ENCODE data around the gene CD151.

CD151 gene

DNA sequence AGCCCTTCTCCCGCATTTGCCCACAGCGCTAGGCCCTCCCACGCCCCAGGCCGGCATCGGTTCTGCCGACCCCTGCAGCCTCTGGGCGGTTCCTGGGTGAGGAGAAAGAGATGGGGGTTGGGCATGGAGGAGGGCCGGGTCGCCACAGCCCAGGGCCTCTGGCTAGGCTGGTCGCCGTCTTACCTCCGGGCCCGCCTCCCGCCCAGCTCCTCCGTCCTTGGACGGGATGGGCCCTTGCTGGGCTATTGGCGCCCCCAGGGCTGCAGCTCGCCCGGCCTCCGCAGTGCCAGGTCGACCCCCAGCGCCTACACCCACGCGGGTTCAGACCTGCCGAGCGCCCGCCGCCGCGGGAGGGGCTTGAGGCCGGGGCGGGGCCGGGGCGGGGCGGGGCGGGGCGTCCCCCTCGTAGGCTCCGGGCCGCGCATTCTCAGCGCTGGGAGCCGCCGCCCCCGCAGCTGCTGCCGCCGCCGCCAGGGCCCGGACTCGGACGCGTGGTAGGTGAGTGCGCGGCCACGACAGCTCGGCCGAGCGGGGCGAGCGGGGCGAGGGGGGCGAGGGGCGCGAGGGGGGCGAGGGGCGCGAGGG is at the start of gene CD151:
CD151 (plus strand) TSS at position 424 of the 585 bp plus-strand sequence. CDS start 3,118 bp downstream, outside the sequence.
- Histone ChIP-seq H3K36me3 (peaks cover 15% of the 10 kb centered on the region), H4K20me1 (peaks cover 92% of the 10 kb centered on the region), H3K9ac (peak within 1 kb of the TSS; percentile 81), H3K4me2 (peak within 1 kb of the TSS; percentile 100), H3K4me1 (peaks cover 72% of the 10 kb centered on the region), H3K9me3 (no peaks in the 10 kb centered on the region), H3K27ac (peak within 1 kb of the TSS; percentile 74), H3K27me3 (peaks cover 70% of the 10 kb centered on the region), H3K4me3 (peak within 1 kb of the TSS; percentile 79)
- no peak for TF ChIP-seq Cebpa-rat (IDR thresholded peaks at IDR 0.05)

DNA sequence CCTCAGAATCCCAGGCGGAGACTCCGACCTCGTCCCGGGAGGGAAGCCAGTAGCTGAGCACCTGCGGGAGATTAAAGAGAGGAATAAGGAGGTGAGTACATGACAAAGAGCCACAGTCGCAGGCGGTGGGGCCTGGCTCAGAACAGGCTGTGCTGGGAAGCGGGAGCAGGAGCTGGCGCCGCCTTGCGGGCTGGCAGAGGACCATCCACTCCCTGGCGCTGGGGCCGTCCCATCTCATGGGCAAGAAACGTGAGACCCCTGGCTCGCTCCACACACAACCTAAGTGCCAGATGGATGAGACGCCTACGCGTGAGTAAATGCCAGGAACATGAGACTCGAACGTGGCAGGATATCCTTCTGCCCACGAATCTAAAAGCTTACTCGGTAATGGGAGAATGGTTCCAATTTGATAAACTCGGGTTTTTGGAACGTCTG is 49.2 kb upstream of the CD151 start:
- no peak overlapping the region for H3K4me3 ChIP-seq
- no peak overlapping the region for H3K27ac ChIP-seq

DNA sequence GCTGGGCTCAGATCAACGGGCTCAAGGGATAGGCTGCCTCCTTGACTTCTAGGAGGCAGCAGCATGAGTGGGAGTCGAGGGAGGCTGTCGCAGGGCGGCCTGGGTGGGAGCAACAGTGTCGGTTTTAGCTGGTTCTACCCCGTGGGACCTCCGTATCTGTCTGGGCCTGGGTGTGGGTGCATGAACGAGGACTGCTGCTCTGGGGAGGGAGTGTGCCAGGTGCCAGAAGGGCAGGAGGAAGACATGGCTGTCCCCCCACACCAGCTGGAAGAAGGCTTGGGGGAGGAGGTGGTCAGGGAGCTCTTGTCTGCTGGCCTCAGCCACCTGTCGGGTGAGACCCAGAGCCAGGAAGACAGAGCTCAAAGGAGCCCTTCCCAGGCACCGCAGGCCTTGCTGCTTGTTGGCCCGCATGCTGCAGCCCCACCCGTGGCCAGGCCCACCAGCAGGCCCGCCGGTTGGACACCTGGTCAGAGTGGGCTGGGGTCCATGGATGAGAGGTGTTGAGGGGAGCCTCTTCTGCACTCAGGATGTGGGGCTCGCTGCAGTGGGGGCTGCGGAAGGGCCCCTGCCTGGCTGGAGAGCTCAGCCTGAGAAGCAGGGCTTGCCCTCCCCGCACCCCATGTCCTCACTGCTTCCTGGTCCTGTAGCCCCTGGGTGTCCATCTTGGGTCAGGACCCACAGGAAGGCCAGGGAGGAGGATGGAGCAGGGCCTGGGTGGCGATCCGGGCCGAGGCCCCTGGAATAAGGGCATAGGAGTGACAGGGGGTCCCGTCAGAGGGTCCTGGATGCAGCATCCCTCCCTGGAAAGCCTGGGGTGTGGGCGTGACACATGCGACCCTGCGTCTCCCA is 46.3 kb upstream of the CD151 start:
- no peaks in the 10 kb centered on the region for H3K27me3 ChIP-seq
- H3K9ac ChIP-seq: no peak overlapping the region
- H3K4me1 ChIP-seq: peaks cover 57% of the 10 kb centered on the region
- H3K36me3 ChIP-seq: peaks cover 29% of the 10 kb centered on the region
- no peak overlapping the region for H3K4me3 ChIP-seq
- no peak overlapping the region for H3K27ac ChIP-seq
- H3K4me2 ChIP-seq: 0 out of 2 replicates have a peak overlapping the region, but pooled peaks have one; percentile 5
- H3K9me3 ChIP-seq: no peaks in the 10 kb centered on the region
- no peak for TF ChIP-seq Cebpa-rat (IDR thresholded peaks at IDR 0.05)
- peaks cover 31% of the 10 kb centered on the region; the same call in 1 of the 2 replicates for H4K20me1 ChIP-seq

More for the DNA sequence above, 49.2 kb upstream of the CD151 start:
- Histone ChIP-seq H3K4me1 (peaks cover 74% of the 10 kb centered on the region), H3K36me3 (peaks cover 41% of the 10 kb centered on the region), H3K27me3 (no peaks in the 10 kb centered on the region), H3K9me3 (no peaks in the 10 kb centered on the region), H4K20me1 (peaks cover 20% of the 10 kb centered on the region; the same call in 1 of the 2 replicates), H3K4me2 (peak overlapping the region; percentile 39), H3K9ac (no peak overlapping the region)
- TF ChIP-seq Cebpa-rat (IDR thresholded peaks at IDR 0.05): no peak

DNA sequence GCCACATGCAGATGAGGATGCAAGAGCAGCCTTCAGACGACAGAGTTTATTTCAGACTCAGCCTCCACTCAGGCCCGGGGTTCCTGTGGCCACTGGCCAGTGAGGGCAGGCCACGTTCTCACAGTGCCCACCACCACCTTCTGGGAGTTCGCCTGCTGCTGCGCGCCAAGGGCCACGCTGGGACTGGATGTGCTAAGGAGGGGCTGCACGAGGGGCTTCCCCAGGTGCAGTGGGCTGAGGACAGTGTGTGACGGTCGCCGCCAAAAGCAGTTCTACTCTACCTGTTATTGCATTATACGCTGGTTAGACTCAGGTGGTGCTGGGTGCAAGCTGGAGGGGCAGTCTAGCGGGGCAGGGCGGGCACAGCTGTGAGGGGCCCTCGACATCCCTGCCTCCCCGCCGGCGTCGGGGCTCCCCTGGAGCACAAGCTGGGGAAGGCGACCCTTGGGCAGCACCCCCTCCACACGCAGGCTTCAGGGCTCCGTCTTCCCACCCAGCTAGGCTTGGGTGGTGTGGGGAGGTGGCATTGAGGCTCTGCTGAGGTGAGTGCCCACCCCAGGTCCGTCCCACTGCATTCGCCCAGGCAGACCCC is 45.6 kb upstream of the CD151 start:
- no peak overlapping the region for H3K27ac ChIP-seq
- H3K36me3 ChIP-seq: peaks cover 30% of the 10 kb centered on the region
- peaks cover 50% of the 10 kb centered on the region for H3K4me1 ChIP-seq
- no peaks in the 10 kb centered on the region for H3K9me3 ChIP-seq
- TF ChIP-seq Cebpa-rat (IDR thresholded peaks at IDR 0.05): no peak
- H3K27me3 ChIP-seq: no peaks in the 10 kb centered on the region
- no peak overlapping the region for H3K4me3 ChIP-seq
- H3K4me2 ChIP-seq: peak overlapping the region; percentile 55; the same call in 1 of the 2 replicates
- H3K9ac ChIP-seq: no peak overlapping the region
- peaks cover 32% of the 10 kb centered on the region; the same call in 1 of the 2 replicates for H4K20me1 ChIP-seq

DNA sequence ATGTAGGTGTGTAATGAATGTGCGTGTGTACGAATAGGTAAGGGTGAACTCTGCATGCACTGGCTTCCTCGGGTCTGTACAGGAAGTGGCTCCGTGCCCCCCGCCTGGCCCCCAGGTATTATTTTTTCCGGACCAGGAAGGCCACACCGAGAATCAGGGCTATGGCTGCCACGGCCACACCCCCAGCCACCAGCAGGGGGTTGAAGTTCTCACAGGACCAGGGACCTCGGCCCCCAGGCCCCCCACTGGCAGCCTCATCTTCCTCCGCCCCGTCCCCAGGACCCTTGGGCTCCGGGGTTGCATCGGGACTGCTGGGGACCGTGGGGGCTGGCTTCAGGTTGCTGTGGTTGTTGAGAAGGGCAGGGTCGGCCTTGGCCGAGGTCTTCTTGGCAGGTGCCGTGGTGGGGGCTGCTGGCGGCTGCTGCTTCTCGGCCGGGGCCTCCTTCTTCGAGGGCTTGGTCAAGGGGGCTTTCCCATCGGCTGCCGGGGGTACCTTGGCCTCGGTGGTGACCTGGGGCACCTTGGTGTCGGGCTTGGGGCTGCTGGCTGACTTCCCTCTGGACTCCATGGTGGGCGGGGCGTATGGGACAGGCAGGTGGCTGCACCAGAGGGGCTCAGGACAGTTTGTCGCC is 44.6 kb upstream of the CD151 start:
- Histone ChIP-seq H3K27ac (no peak overlapping the region), H3K4me2 (peak overlapping the region; percentile 55), H3K27me3 (no peaks in the 10 kb centered on the region), H4K20me1 (peaks cover 33% of the 10 kb centered on the region; the same call in 1 of the 2 replicates), H3K36me3 (peaks cover 32% of the 10 kb centered on the region), H3K4me3 (no peak overlapping the region), H3K9me3 (no peaks in the 10 kb centered on the region), H3K4me1 (peaks cover 41% of the 10 kb centered on the region), H3K9ac (no peak overlapping the region)
- no peak for TF ChIP-seq Cebpa-rat (IDR thresholded peaks at IDR 0.05)

DNA sequence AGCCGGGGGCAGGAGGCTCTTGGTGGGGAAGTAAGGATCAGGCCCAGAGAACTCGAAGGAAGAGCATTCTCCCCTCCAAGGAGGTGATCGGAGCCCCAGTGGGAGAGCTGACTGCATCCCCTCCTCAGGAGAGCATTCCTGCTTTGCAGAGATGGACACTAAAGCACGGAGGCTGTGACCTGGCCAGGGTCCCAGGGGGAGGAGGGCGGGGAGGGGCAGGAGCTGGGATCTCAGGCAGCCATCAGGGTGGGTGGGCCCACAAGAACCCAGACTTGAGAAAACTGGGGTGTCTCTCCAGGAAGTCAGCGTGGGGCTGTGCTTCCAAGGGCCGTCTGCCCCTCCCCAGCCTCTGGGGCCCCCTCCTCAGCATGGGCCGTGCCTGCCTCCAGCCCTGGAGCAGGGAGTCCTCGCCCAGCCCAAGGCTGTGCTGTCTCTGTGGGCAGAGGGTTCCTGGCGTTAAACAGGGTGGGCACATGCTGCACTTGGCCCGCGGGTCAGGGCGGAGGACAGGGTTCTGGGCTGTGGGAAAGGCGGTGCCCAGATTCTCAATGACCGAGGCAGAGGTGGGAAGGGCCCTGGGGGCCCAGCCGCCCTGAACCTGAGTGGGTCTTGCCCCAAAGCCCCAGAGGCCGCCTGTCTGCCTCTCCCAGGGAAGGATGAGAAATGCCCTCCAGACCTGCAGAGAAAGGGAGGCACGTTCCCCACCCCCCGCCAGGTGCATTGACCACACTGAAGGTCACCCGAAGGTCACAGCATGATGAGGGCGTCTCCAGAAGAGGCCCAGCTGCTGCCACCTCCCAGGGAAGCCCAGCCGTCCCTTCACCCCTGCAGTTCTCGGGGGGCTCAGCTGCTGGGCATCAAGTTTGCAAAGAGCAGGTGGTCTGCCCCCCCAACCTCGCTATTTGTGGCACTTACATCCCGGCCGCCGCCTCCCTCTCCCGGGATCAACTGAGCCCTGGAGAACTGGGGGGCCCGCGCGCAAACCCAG is 43.5 kb upstream of the CD151 start:
- H3K9ac ChIP-seq: no peak overlapping the region
- peaks cover 36% of the 10 kb centered on the region for H3K4me1 ChIP-seq
- H3K9me3 ChIP-seq: no peaks in the 10 kb centered on the region
- peak overlapping the region; percentile 55 for H3K4me2 ChIP-seq
- H4K20me1 ChIP-seq: peaks cover 42% of the 10 kb centered on the region
- peaks cover 35% of the 10 kb centered on the region for H3K36me3 ChIP-seq
- TF ChIP-seq Cebpa-rat (IDR thresholded peaks at IDR 0.05): no peak
- H3K4me3 ChIP-seq: no peak overlapping the region
- no peak overlapping the region for H3K27ac ChIP-seq
- no peaks in the 10 kb centered on the region for H3K27me3 ChIP-seq

DNA sequence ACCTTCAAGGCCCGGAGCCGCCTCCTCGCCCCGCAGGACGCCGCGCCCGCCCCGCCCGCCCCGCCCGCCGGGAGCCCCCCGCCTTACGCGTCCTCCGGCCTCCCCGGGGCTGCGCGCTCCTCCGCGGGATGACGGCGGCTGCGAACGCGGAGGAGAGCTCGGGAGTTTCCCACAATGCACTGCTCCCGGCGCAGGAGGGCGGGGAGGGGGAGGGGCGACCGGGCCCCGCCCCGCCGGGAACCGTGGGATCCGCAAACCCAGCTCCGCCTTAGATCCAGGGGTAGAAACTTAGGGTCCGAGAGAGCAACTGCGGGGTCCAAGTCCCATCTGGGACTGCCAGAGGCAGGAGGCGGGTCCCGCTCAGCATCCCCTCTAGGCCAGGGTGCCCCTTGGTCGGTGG is 42.8 kb upstream of the CD151 start, which contains the start of gene CEND1:
CEND1 (minus strand) TSS at position 148 of the 400 bp plus-strand sequence. CDS start 1,514 bp downstream, outside the sequence.
- TF ChIP-seq Cebpa-rat (IDR thresholded peaks at IDR 0.05): no peak
- no peak within 1 kb of the TSS for H3K9ac ChIP-seq
- H3K4me1 ChIP-seq: peaks cover 43% of the 10 kb centered on the region
- H3K36me3 ChIP-seq: peaks cover 41% of the 10 kb centered on the region
- H3K9me3 ChIP-seq: no peaks in the 10 kb centered on the region
- H4K20me1 ChIP-seq: peaks cover 43% of the 10 kb centered on the region
- H3K27ac ChIP-seq: no peak within 1 kb of the TSS
- H3K4me3 ChIP-seq: no peak within 1 kb of the TSS
- peak within 1 kb of the TSS; percentile 55 for H3K4me2 ChIP-seq
- no peaks in the 10 kb centered on the region for H3K27me3 ChIP-seq

DNA sequence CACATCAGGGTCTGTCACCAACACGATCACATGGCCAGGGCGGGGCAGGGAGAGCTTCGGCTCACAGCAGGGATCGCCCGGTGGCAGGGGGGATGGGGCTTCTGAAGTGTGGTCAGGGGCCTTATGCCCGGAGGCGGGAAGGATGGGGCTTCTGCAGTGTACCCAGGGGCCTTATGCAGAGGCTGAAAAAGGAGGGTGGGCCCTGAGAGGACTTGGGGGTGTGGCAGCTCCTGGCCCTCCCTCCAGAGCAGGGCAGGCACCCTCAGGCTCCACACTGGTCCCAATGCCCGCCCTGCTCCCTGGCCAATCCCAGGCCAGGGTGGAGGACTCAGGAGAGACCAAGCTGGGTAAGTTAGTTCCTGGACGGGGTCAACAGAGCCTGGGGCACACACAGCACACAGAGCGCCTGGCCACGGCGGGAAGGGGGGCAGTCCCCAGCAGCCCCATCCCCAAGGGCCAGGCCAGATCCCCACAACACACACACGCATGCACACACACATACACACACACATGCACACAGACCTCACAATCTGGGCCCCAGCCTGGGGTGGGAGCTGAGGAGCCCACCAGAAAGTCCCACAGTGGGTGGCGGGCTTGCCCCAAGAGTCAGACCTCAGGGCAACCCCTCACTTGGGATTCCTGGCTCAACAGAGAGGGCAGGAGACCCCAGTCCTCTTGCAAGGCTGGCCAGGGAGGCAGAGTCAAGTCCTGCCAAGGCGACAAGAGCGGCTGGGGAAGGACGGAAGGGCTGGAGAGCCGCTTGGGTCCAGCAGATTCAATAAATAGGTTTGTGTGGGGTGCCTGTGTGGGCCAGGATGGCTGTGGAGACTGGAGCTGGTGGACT is 41.8 kb upstream of the CD151 start:
- no peak for TF ChIP-seq Cebpa-rat (IDR thresholded peaks at IDR 0.05)
- Histone ChIP-seq H3K4me1 (peaks cover 50% of the 10 kb centered on the region), H3K4me3 (no peak overlapping the region), H3K9ac (no peak overlapping the region), H3K27ac (no peak overlapping the region), H3K36me3 (peaks cover 41% of the 10 kb centered on the region), H3K27me3 (no peaks in the 10 kb centered on the region), H4K20me1 (peaks cover 52% of the 10 kb centered on the region), H3K4me2 (no peak overlapping the region), H3K9me3 (no peaks in the 10 kb centered on the region)

All from BLaER1 (cell line).